ENCODE measurements around the gene SRGAP1.

- no peak for TF ChIP-seq CTCF (IDR thresholded peaks at IDR 0.05)
- TF ChIP-seq POLR2A (IDR thresholded peaks at IDR 0.05) = no peak
- no peak for TF ChIP-seq EP300 (IDR thresholded peaks at IDR 0.05)
- no peak for TF ChIP-seq POLR2AphosphoS5 (IDR thresholded peaks at IDR 0.05)
Measured at GRCh38 chr12:63862969-63863230, 18.4 kb downstream of the SRGAP1 start.

Data from upper lobe of left lung (tissue), 4 donors.